GM21390 (cell line): ENCODE measurements around the gene UTP20.
A peak's percentile ranks its signal among the peaks of the same experiment; 100 is the strongest.

Experiments used
- ATAC-seq: cut with Tn5 transposase; IDR thresholded peaks from one replicate; pipeline ENCODE4 v1.9.1; 2021; ENCODE audit not compliant: unreplicated experiment

Gene UTP20

GRCh38 chr12:101280006-101280505 is at the start of gene UTP20:
Gene UTP20, plus strand, starts transcription at chr12:101280105. Its CDS starts 178 bp downstream, at chr12:101280283.
- peak; percentile 99 for ATAC-seq

GRCh38 chr12:101230547-101230946 is 49.4 kb upstream of the UTP20 start:
- ATAC-seq: no peak

GRCh38 chr12:101231636-101232035 is 48.3 kb upstream of the UTP20 start:
- ATAC-seq: no peak

GRCh38 chr12:101235686-101236085 is 44.2 kb upstream of the UTP20 start:
- ATAC-seq: no peak

GRCh38 chr12:101238306-101238705 is 41.6 kb upstream of the UTP20 start:
- no peak for ATAC-seq

- no peak for ATAC-seq
Measured at GRCh38 chr12:101238800-101239329, 41.0 kb upstream of the UTP20 start.

- ATAC-seq: no peak
Measured at GRCh38 chr12:101243074-101243473, 36.8 kb upstream of the UTP20 start.

GRCh38 chr12:101243616-101244015 is 36.3 kb upstream of the UTP20 start:
- ATAC-seq: no peak

GRCh38 chr12:101256266-101256665 is 23.6 kb upstream of the UTP20 start:
- no peak for ATAC-seq

- ATAC-seq: no peak
Measured at GRCh38 chr12:101257357-101257756, 22.5 kb upstream of the UTP20 start.

- ATAC-seq: no peak
Measured at GRCh38 chr12:101267111-101267510, 12.8 kb upstream of the UTP20 start.

- ATAC-seq: no peak
Measured at GRCh38 chr12:101276433-101276832, 3.5 kb upstream of the UTP20 start.

GRCh38 chr12:101277443-101277842 is 2.5 kb upstream of the UTP20 start:
- no peak for ATAC-seq

GRCh38 chr12:101287357-101287756 is 7.5 kb downstream of the UTP20 start:
- no peak for ATAC-seq

GRCh38 chr12:101297661-101298060 is 17.8 kb downstream of the UTP20 start:
- no peak for ATAC-seq

GRCh38 chr12:101298426-101298825 is 18.5 kb downstream of the UTP20 start:
- no peak for ATAC-seq

GRCh38 chr12:101299346-101299745 is 19.4 kb downstream of the UTP20 start:
- no peak for ATAC-seq

GRCh38 chr12:101299931-101300330 is 20.0 kb downstream of the UTP20 start:
- ATAC-seq: no peak

- ATAC-seq: no peak
Measured at GRCh38 chr12:101302741-101303140, 22.8 kb downstream of the UTP20 start.

GRCh38 chr12:101305226-101305779 is 25.4 kb downstream of the UTP20 start:
- no peak for ATAC-seq

GRCh38 chr12:101305794-101306193 is 25.9 kb downstream of the UTP20 start:
- no peak for ATAC-seq

- no peak for ATAC-seq
Measured at GRCh38 chr12:101322480-101322879, 42.6 kb downstream of the UTP20 start.

GRCh38 chr12:101323255-101323654 is 43.4 kb downstream of the UTP20 start:
- ATAC-seq: no peak
